ENCODE results near the gene ST3GAL4. TPM values are rescaled to one million over a fixed set of nuclear protein-coding genes. Genes with fewer than 3 reads are reported as not detected.
"Not testable (repeated sequence)": the region's sequence is repeated elsewhere in the genome, so short reads cannot be mapped to it uniquely, and the experiment has no call there.

The ST3GAL4 gene
- total RNA-seq, 2 experiments from 2014 or later: 13.6 to 13.9 TPM

DNA sequence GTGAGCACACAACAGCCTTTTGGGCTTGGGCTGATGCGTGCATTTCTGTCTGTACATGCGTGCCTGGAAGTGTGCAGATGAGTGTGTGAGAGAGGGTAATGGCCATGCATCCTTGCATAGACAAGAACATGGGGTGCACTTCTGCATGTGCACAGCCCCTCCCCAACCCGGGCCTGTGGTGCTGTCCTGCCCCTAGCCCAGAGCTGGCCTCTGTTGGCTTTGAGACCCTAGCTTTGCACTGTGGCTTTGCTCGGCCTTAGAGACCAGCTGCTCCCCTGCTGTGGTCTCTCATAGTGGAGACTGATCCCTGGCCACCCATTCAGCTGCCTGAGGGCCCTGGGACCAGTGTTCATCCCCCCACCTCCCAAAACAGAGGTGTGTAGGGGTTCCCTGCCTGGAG is 25.4 kb downstream of the ST3GAL4 start:
- ChIA-PET CTCF (no interaction called here), POLR2A (no interaction called here)

DNA sequence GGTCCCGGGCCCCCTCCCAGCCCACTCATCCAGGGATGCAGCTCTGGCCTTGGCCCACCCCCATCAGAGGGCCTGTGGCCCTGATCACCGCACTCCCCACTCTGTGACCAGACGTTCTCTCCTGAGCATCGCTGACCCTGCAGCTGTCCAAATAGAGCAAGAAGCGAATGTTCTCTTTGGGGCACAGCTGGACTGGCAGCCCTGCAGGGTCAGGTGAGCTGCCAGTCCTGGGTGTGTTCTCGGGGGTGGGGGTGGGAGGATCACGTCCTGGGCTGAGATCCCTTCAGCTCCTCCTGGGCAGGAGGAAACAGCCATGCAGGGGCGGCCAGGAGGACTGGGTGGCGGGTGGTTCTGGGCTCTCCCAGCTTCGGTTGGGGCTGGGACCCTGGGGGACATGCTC is 26.5 kb downstream of the ST3GAL4 start:
- POLR2A ChIA-PET: not testable (repeated sequence)

DNA sequence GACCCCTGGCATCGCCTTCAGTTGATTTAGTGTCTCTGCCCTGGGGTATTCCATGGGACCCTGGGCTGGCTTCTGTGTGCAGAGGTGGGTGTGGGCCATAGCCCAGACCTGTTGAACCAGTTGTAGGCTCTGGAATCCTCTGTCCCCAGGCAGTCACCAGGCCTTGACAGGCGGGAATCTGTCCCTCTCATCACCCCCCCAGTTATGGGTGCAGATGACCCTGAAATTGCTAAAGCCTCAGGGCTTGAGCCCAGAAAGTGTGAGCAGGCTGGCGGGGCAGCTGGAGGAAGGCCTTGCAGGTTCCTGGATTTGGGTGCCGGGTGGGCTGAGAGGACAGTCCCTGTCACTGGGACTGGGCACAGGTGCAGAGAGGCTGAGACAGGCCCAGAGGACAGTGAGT is 27.2 kb downstream of the ST3GAL4 start:
- CTCF ChIA-PET: not testable (repeated sequence)

More for the DNA sequence above, 26.5 kb downstream of the ST3GAL4 start:
- CTCF ChIA-PET: not testable (repeated sequence)

DNA sequence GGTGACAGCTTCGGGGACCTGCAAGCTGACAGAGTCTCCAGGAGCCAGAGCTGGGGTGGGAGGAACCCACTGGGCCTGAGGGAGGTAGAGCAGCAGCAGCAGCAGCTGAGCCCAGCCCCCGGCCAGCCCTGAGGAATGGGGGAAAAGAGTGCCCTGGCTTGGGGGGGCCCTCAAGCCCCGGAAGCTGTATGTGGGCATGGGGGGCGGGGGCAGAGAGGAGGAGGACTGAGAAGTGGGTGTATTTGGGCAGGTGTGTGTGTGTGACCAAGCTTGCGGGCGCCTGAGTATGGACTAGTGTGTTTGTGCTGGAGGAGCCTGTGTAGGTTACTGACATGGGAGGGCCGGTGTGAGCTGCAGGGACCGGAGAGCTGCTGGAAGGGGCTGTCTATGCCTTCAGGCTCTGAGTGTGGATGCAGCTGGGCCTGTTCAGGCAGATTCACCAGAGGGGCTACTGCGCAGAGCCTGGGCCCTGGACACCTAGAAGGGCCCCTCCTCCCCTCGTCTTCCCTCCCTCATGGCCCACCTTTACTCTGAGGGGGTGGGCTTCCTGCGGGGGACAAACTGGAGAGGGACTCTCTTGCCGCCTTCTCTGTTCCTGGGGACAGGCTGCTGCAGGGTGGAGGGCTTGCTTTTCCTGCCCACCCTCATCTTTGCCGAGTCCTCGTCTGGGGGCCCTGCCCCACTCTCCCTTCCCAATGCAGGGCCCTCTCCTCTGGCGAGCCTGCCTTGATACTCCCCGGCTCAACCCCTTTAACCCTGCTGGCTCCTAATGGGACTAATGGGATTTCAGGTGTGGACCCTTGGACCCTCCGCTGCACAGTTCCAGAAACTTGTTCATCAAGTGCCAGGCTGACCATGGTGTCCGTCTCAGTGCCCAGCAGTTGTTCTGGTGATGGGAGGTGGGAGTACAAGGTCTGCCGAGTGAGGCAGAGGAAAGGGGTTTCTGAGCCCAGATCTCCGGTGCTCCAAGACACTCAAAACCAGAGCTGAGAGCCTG is 28.2 kb downstream of the ST3GAL4 start:
- POLR2A ChIA-PET: no interaction called here
- CTCF ChIA-PET: no interaction called here

More for the DNA sequence above, 27.2 kb downstream of the ST3GAL4 start:
- POLR2A ChIA-PET: not testable (repeated sequence)

DNA sequence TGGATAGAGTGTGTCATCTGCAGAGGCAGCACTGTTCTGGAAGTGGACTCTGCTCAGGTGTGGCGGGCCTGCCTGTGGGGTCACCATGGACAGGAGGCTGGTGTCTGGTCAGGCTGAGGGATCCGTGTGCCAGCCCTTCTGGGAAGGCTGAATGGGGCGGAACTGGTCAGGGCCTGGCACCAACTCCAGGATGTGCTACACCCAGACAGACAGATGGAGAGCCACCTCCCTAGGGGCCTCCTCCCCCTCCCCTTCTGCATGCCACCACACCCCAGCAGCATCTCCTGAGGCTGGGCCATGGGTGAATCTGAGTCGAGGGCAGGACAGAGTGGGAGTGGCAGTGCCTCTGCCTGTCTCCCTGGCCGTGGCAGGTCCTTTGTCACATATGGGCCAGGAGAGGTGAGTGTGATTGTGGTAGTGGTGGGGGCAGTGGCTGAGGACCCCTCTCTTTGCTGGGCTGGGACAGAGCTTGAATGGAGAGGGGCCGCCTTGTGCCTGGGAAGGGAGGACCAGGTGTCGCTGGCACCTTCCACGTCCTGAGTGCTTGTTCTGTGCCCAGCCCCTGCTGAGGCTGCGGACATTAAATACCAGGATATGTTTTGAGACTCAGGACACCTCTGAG is 29.1 kb downstream of the ST3GAL4 start:
- ChIA-PET POLR2A (no interaction called here), CTCF (no interaction called here)

- ChIA-PET POLR2A (no interaction called here), CTCF (no interaction called here)
Observed at GRCh38 chr11:126385991-126386728, 30.7 kb downstream of the ST3GAL4 start.

GRCh38 chr11:126386729-126387071 is 31.2 kb downstream of the ST3GAL4 start:
- CTCF ChIA-PET, POLR2A ChIA-PET: not testable (repeated sequence)

DNA sequence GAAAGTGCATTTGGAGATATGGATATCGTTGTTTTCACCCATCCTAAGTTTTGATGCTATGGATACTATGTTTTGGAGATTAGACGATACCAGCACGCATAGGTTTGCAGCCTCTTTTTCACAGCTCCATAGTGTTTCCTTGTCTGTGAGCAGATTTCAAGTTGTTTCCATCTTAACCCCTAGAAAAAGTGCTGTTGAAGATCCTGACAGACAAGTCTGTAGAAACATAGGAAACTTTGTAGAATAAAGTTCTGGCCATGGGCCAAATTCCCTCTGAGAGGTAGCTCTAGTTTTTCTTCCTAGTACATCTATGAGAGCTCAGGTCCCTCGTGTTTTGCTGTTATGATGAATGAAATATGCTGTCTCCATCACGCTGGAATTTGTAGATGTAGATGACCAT is 32.4 kb downstream of the ST3GAL4 start:
- CTCF ChIA-PET: interaction anchor here (0.7 kb wide), 1 partner anchor 80 kb away, joined by 3 read pairs; no protein-coding TSS in a partner anchor
- POLR2A ChIA-PET: no interaction called here

DNA sequence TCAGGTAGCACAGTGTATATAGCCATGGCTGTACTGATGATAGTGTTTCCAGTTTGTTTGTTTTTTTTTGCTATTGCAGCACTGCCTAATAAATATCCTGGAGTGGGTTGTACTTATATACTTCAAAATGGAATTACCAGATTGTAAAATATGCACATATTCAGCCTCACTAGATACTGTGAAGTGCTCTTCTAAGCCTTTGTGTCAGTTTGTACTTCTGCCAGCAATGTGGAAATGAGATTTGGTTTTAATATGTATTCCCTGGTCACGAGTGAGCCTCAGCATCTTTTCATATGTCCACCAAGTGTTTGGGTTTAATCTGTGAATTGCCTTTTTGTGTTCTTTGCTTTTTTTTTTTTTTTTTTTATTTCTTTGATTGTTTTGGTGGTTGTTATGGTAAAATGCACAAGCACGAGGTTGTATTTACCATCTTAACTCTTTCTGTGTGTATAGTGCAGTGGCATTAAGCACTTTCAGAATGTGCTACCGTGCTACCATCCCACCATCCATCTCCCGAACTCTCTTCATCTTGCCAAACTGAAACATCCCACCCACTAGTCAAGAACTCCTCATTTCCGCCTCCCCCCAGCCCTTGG is 34.9 kb downstream of the ST3GAL4 start:
- ChIA-PET CTCF (no interaction called here), POLR2A (no interaction called here)

DNA sequence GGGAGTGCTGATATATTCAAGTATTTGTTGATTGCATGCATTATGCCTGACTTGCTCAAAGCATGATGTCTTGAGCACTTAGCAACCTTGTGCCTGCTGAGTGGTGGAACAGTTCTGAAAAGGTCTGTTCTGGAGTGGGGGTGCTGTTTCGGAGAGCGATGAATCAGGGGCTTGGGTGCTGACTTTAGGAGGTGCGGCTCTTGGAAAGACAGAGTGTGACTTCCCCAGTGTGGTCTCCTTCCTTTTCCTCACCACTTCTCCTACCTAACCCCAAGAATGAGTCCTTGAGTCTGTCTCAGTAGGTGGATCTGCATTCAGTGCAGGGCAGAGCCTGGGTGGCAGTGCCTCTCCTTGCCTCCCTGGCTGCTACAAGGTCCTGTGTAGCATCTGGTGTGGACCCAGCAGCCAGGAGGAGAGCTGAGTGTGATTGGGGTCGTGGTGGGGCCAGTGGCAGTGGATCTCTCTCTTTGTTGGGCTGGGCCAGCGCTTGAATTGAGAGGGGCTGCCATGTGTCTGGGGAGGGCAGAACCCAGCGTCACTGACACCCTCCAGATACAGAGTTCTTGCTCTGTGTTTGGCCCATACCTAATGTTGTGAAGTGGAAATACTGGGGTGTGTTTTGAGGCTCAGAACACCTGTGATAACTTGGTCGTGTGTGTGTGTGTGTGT is 35.9 kb downstream of the ST3GAL4 start:
- ChIA-PET CTCF (no interaction called here), POLR2A (no interaction called here)

GRCh38 chr11:126391970-126392632 is 36.6 kb downstream of the ST3GAL4 start:
- POLR2A ChIA-PET: no interaction called here
- CTCF ChIA-PET: no interaction called here

- ChIA-PET POLR2A (no interaction called here), CTCF (no interaction called here)
Observed at GRCh38 chr11:126392633-126393013, 37.1 kb downstream of the ST3GAL4 start.

DNA sequence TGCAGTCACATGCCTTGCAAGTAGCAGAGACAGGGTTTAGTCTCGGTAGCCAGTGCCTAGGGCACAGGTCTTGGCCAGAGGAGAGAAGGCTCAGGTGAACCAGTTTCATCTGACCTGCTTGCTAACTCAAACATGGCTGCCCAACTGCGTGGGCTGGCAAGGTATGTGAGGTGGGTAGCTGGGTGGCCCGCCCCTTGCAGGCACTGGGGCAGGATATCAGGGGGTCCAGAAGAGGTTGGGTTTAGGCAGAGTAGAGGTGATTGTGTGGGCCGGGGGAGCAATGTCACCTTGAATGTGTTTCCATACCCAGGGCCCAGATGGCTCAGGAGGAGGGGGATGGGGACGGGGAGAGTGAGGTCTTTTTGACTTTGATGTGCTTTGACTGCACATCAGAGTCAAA is 37.7 kb downstream of the ST3GAL4 start:
- CTCF ChIA-PET: no interaction called here
- POLR2A ChIA-PET: no interaction called here

DNA sequence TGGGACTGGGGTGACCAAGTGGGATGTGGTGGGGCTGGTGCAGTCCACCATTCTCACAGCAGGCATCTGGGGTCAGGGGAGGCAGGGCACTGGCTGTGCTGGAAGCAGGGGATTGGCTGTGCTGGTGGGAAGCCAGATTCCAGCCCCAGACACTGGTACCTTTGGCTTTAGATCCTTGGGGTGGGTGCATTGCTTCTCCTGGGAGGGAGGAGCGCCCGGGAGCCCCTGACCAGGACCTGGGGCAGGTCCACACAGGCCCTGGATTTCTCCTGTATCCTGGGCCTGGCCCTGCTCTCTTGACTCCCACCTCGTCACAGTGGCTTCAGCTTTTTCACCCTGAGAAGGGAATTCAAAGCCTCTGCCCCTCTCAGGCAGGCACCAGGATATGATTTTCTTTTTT is 38.5 kb downstream of the ST3GAL4 start:
- ChIA-PET POLR2A (no interaction called here), CTCF (no interaction called here)

DNA sequence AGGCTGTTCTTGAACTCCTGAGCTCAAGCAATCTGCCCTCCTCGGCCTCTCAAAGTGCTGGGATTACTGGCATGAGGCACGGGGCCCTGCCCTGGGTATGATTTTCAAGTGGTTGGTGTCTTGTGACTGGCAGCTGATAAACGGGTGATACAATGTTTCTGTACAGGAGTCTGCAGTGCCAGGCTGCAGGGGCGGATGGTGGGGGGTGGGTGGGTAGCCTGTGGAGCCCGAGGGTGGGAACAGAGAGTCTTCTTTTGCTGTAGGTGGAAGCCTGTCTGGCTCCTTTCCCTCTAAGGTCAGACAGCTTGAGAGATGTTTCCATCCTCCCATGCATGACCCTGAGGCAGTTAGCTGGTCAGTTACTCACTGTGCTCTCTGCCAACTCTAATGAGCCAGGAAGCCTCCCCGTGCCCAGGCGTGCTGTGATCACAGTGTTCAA is 39.2 kb downstream of the ST3GAL4 start:
- CTCF ChIA-PET, POLR2A ChIA-PET: not testable (repeated sequence)

DNA sequence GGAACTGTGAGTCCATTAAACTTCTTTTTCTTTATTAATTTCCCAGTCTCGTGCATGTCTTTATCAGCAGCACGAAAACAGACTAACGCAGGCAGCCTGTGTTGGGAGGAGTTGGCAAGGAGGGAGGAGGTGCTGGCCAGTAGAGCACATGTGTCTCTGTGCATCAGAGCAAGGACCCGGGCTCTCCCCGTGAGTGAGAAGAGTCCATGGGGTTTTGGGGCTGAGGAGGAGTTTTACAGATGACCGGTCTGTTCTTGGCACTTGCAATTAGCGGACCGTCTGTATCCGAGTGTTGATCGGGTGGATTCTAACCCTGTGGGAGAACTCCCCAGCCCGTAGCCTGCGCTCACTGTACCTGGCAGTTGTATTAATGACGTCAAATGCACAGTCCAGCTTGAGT is 40.3 kb downstream of the ST3GAL4 start:
- POLR2A ChIA-PET, CTCF ChIA-PET: not testable (repeated sequence)

DNA sequence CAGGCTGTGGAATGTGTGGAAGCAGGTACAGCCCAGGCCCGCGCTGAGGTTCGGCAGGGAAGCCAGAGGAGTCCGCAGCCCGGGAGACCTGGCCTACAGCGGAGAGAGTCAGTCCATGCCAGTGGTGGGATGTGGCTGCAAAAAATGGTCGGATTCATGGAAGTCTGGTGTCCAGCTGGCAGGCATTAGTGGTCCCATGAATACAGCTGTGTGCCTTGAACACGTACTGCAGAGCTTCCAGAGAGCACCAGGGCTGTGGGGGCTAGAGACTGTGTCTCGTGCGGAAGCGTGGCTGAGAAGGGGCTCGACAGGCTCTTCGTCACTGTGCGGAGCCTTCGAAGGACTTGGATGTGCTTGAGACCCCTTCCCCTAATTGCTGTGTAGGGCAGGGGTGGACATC is 40.8 kb downstream of the ST3GAL4 start:
- POLR2A ChIA-PET, CTCF ChIA-PET: not testable (repeated sequence)

- CTCF ChIA-PET: no interaction called here
- POLR2A ChIA-PET: no interaction called here
Observed at GRCh38 chr11:126396965-126397364, 41.5 kb downstream of the ST3GAL4 start.

DNA sequence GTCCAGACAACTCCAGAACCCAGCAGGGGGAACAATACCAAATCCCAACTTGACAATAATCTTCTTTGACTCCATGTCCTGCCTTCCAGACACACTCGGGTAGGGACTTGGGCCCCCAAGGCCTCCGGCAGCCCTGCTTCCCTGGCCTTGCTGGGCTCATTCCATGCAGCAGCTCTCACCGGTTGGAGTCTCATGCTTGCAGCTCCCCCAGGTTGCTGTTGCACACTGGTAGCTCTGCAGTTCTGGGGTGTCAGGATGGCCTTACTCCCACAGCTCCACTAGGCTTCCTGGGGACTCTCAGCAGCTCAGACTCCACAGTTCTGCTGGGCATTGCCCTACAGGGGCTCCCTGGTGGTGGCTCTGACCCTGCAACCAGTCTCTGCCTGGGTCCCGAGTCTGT is 42.8 kb downstream of the ST3GAL4 start:
- ChIA-PET POLR2A (no interaction called here), CTCF (no interaction called here)

GRCh38 chr11:126398721-126399120 is 43.2 kb downstream of the ST3GAL4 start:
- ChIA-PET POLR2A (no interaction called here), CTCF (no interaction called here)
